GM23338 (cell line): Measurements from ENCODE around the gene NEDD4.

ENCODE experiments used
- CREB1 ChIP-seq: fragments of 250-450 bp; sonication (Bioruptor Pico); IDR thresholded peaks from 2 replicates; pipeline ENCODE4 v1.5.0; 2020; ENCODE audit warnings: low read depth, mild to moderate bottlenecking, moderate library complexity
- CTCF ChIP-seq, 2 experiments: fragments of 200-600 bp in 1 of 2; sonication (generic) in 1 of 2; conservative IDR thresholded peaks; 2 replicates each; pipeline versions ENCODE4 v1.5.1 to v1.6.1; 2016 to 2017; ENCODE audit warnings: antibody characterized with exemption in 2 of 2, low read depth in 2 of 2, mild to moderate bottlenecking in 2 of 2, moderate library complexity in 1 of 2
- ETS1 ChIP-seq: IDR thresholded peaks from 2 replicates; pipeline ENCODE4 v1.6.1; 2016; ENCODE audit warnings: antibody characterized with exemption
- EZH2 ChIP-seq: fragments of 200-600 bp; sonication (generic); IDR thresholded peaks from one replicate; pipeline ENCODE4 v1.8.0; 2017; ENCODE audit warnings: antibody characterized with exemption, mild to moderate bottlenecking, low read depth; ENCODE audit not compliant: unreplicated experiment
- POLR2AphosphoS5 ChIP-seq: IDR thresholded peaks from 2 replicates; pipeline ENCODE4 v1.6.1; 2016; ENCODE audit warnings: antibody characterized with exemption, low read depth

GRCh38 chr15:55993111-55993803 lies at the start of gene NEDD4:
- TF ChIP-seq CTCF (conservative IDR thresholded peaks at IDR 0.05; ENCODE audit: low read depth in 2 of 2), result peak; percentile 9 to 42; a peak in 2 of 4 replicates
- no peak for TF ChIP-seq CREB1 (CRISPR knock-in tag)
- no peak for TF ChIP-seq EZH2
- TF ChIP-seq POLR2AphosphoS5, result peak; percentile 52
- no peak for TF ChIP-seq ETS1
